GM12892 (cell line): Measurements from ENCODE around the gene FUT3.

Experiments
- POLR2A ChIP-seq: IDR thresholded peaks from 2 replicates; pipeline ENCODE4 v1.6.1; 2011; ENCODE audit warnings: low read depth, low read length, control low read depth
- POLR2AphosphoS5 ChIP-seq: IDR thresholded peaks from 2 replicates; pipeline ENCODE4 v1.6.1; 2011; ENCODE audit warnings: low read depth, low read length, control low read depth

- no peak for TF ChIP-seq POLR2AphosphoS5
- no peak for TF ChIP-seq POLR2A
Measured at GRCh38 chr19:5864725-5865486, 13.7 kb upstream of the FUT3 start.
